Measurements from ENCODE around the gene PRRC2B. TPM values are rescaled to one million over a fixed set of nuclear protein-coding genes. Genes with fewer than 3 reads are reported as not detected.

The PRRC2B gene
- total RNA-seq, 1 experiment from 2014 or later = 137 TPM

DNA sequence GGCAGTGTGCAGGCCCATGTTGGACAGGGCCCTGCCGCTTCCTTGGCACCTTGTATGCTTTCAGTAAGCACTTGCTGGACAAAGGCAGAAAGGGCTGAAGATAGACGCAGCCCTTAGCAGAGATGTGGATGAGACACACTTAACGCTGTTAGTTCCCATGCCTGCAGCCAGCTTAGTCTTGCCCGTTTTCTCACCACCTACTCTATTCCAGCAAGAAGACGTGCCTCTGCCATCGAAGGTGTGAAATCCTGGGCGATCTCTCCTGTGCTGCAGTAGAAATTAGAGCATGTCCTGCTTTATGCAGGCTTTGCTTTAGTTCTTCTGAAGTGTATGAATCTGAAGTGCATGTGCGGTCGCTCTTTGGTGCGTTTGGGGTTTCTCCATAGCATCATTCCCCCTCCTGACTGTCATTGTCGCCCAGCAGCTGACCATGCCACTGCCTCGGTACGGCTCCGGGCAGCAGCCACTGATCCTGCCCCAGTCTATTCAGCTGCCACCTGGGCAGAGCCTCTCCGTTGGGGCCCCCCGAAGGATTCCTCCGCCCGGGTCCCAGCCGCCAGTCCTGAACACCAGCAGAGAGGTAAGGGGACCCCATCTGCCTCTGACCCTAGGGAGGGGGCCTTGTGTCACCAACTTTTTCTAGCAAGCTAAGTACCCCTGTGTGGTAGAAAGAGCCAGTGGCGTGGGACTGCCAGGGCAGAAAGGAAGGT lies 97.3 kb downstream of the PRRC2B start:
- intact Hi-C loops (cut with micrococcal nuclease; ENCODE audit: unreplicated experiment) = no loop called here
- CTCF ChIA-PET = interaction anchor here (0.6 kb wide), 1 partner anchor 958 kb away, joined by 3 read pairs; no protein-coding TSS in a partner anchor
- TF ChIP-seq CTCF (IDR thresholded peaks at IDR 0.05; ENCODE audit: unreplicated experiment) = no peak
- no peak for DNase-seq
- no peaks in the 10 kb centered on the region for H3K27me3 Mint-ChIP-seq (ENCODE audit: unreplicated experiment)
- no TSS peak for BruUV-seq (replicated peaks)
- peaks cover 57% of the 10 kb centered on the region for H3K36me3 Mint-ChIP-seq (ENCODE audit: insufficient read depth, unreplicated experiment)
- no peaks in the 10 kb centered on the region for H3K4me1 Mint-ChIP-seq (ENCODE audit: low read depth, unreplicated experiment)
- no peak overlapping the region for H3K4me3 Mint-ChIP-seq (ENCODE audit: low read depth, unreplicated experiment)
- no peaks in the 10 kb centered on the region for H3K9me3 Mint-ChIP-seq (ENCODE audit: low read depth, unreplicated experiment)
- H3K27ac Mint-ChIP-seq (ENCODE audit: unreplicated experiment) = peak overlapping the region; percentile 60

- Mint-ChIP-seq H3K27ac (ENCODE audit: unreplicated experiment) (no peak overlapping the region), H3K36me3 (ENCODE audit: insufficient read depth, unreplicated experiment) (peaks cover 60% of the 10 kb centered on the region), H3K4me3 (ENCODE audit: low read depth, unreplicated experiment) (no peak overlapping the region), H3K27me3 (ENCODE audit: unreplicated experiment) (no peaks in the 10 kb centered on the region), H3K4me1 (ENCODE audit: low read depth, unreplicated experiment) (no peaks in the 10 kb centered on the region), H3K9me3 (ENCODE audit: low read depth, unreplicated experiment) (no peaks in the 10 kb centered on the region)
- no peak for DNase-seq
- CTCF ChIA-PET = no interaction called here
- BruUV-seq (replicated peaks) = no TSS peak
- TF ChIP-seq CTCF (IDR thresholded peaks at IDR 0.05; ENCODE audit: unreplicated experiment) = no peak
- intact Hi-C loops (cut with micrococcal nuclease; ENCODE audit: unreplicated experiment) = no loop called here
These were observed 98.2 kb downstream of the PRRC2B start for GRCh38 chr9:131492070-131492469.

- CTCF ChIA-PET = no interaction called here
These were observed 100.5 kb downstream of the PRRC2B start for GRCh38 chr9:131494296-131494870.

GRCh38 chr9:131495785-131496184 lies 101.9 kb downstream of the PRRC2B start:
- H3K27ac Mint-ChIP-seq (ENCODE audit: unreplicated experiment) = no peak overlapping the region
- intact Hi-C loops (cut with micrococcal nuclease; ENCODE audit: unreplicated experiment) = no loop called here
- BruUV-seq (replicated peaks) = TSS peak; percentile 11

More at GRCh38 chr9:131494296-131494870, 100.5 kb downstream of the PRRC2B start:
- Mint-ChIP-seq H3K27me3 (ENCODE audit: unreplicated experiment) (no peaks in the 10 kb centered on the region), H3K4me3 (ENCODE audit: low read depth, unreplicated experiment) (no peak overlapping the region), H3K27ac (ENCODE audit: unreplicated experiment) (no peak overlapping the region), H3K9me3 (ENCODE audit: low read depth, unreplicated experiment) (no peaks in the 10 kb centered on the region), H3K36me3 (ENCODE audit: insufficient read depth, unreplicated experiment) (peaks cover 57% of the 10 kb centered on the region), H3K4me1 (ENCODE audit: low read depth, unreplicated experiment) (no peaks in the 10 kb centered on the region)
- intact Hi-C loops (cut with micrococcal nuclease; ENCODE audit: unreplicated experiment) = no loop called here
- TF ChIP-seq CTCF (IDR thresholded peaks at IDR 0.05; ENCODE audit: unreplicated experiment) = no peak
- BruUV-seq (replicated peaks) = no TSS peak
- no peak for DNase-seq

More at GRCh38 chr9:131495785-131496184, 101.9 kb downstream of the PRRC2B start:
- Mint-ChIP-seq H3K9me3 (ENCODE audit: low read depth, unreplicated experiment) (no peaks in the 10 kb centered on the region), H3K36me3 (ENCODE audit: insufficient read depth, unreplicated experiment) (peaks cover 52% of the 10 kb centered on the region), H3K4me1 (ENCODE audit: low read depth, unreplicated experiment) (no peaks in the 10 kb centered on the region), H3K4me3 (ENCODE audit: low read depth, unreplicated experiment) (no peak overlapping the region), H3K27me3 (ENCODE audit: unreplicated experiment) (no peaks in the 10 kb centered on the region)
- no peak for DNase-seq
- no peak for TF ChIP-seq CTCF (IDR thresholded peaks at IDR 0.05; ENCODE audit: unreplicated experiment)
- CTCF ChIA-PET = no interaction called here

Data from Calu3 (cell line).